Panc1 (cell line): Measurements from ENCODE around the gene HTATSF1. TPM values are rescaled to one million over a fixed set of nuclear protein-coding genes. Genes with fewer than 3 reads are reported as not detected.

Source experiments
- ATAC-seq: fragments of 200-7000 bp; cut with Tn5 transposase; 2 replicates; pipeline ENCODE4 v1.9.1; 2020; ENCODE audit warnings: mild to moderate bottlenecking, moderate library complexity
- BruUV-seq: library from RNA; stranded (reverse); fragments of 400-500 nt; replicated peaks from 2 replicates; lab custom pipeline; 2021; lab: Mats Ljungman, UMichigan
- CTCF ChIA-PET: fragments of 300-600 bp; sonication (Branson Sonifier 250); formaldehyde crosslinking; loops from one replicate; lab custom pipeline; 2022; ENCODE audit warnings: antibody characterized with exemption; lab: Charles Lee
- POLR2A ChIA-PET: fragments of 300-600 bp; sonication (Branson Sonifier 250); formaldehyde crosslinking; loops from one replicate; lab custom pipeline; 2022; ENCODE audit warnings: antibody characterized with exemption; lab: Charles Lee
- DNase-seq: peaks from one replicate; pipeline ENCODE4 v3.0.0-alpha.2; 2010; ENCODE audit warnings: low read depth, low spot score
- H3K27ac ChIP-seq: 2 replicates; pipeline ENCODE4 v1.5.1; 2011; ENCODE audit warnings: mild to moderate bottlenecking, low read length, inconsistent platforms
- H3K27me3 ChIP-seq: fragments of 200-500 bp; sonication (Bioruptor generic); 2 replicates; pipeline ENCODE4 v1.6.0; 2014; ENCODE audit warnings: low read length, inconsistent platforms; ENCODE audit not compliant: control insufficient read depth, insufficient read depth
- H3K36me3 ChIP-seq: fragments of 200-500 bp; sonication (Bioruptor generic); 2 replicates; pipeline ENCODE4 v1.5.1; 2014; ENCODE audit warnings: inconsistent platforms, mild to moderate bottlenecking, low read length, moderate library complexity; ENCODE audit not compliant: control insufficient read depth, insufficient read depth
- H3K4me1 ChIP-seq: 2 replicates; pipeline ENCODE4 v1.5.1; 2011; ENCODE audit warnings: inconsistent platforms, mild to moderate bottlenecking, low read length, moderate library complexity; ENCODE audit not compliant: control insufficient read depth, insufficient read depth
- H3K4me3 ChIP-seq, 2 experiments: 2 replicates each; pipeline ENCODE4 v1.5.1; 2011 to 2012; ENCODE audit warnings: low read depth in 2 of 2, low read length in 2 of 2, mild to moderate bottlenecking in 2 of 2, inconsistent platforms in 1 of 2, moderate library complexity in 1 of 2
- H3K9me3 ChIP-seq: fragments of 200-500 bp; sonication (Bioruptor generic); 2 replicates; pipeline ENCODE4 v1.5.1; 2014; ENCODE audit warnings: low read depth, mild to moderate bottlenecking, inconsistent platforms, low read length, moderate library complexity; ENCODE audit not compliant: control insufficient read depth, insufficient read depth
- POLR2AphosphoS5 ChIP-seq: IDR thresholded peaks from 2 replicates; pipeline ENCODE4 v1.6.1; 2012; ENCODE audit warnings: mild to moderate bottlenecking, low read depth, low read length, moderate library complexity
- SIN3A ChIP-seq: IDR thresholded peaks from 2 replicates; pipeline ENCODE4 v1.6.1; 2012; ENCODE audit warnings: low read depth, mild to moderate bottlenecking, low read length, moderate library complexity, borderline replicate concordance; ENCODE audit not compliant: insufficient read depth
- TCF7L2 ChIP-seq: IDR thresholded peaks from 2 replicates; pipeline ENCODE4 v1.6.1; 2011; ENCODE audit warnings: mild to moderate bottlenecking, low read depth, low read length, inconsistent platforms
- in situ Hi-C: cut with HindIII; loops from 2 replicates; pipeline ENCODE4 v1.10.0; 2016; ENCODE audit warnings: low sequenced_read_pairs, low pct_unique_long_range_greater_than_20kb
- intact Hi-C: fragments of 100-400 bp; cut with micrococcal nuclease; formaldehyde crosslinking; loops from one replicate; pipeline ENCODE4 v1.10.0; 2022; ENCODE audit not compliant: unreplicated experiment
- total RNA-seq: library from RNA; stranded (reverse); gene quantifications from one replicate; pipeline ENCODE4 v1.2.1, GENCODE V29; 2021; ENCODE audit not compliant: unreplicated experiment
- TF ChIP-seq, protein P1 (sequence below), 2 experiments: IDR thresholded peaks; 2 replicates each; pipeline ENCODE4 v1.6.1; 2011 to 2012; ENCODE audit warnings: low read depth in 2 of 2, control low read depth in 1 of 2, low read length in 1 of 2, mild to moderate bottlenecking in 1 of 2, moderate library complexity in 1 of 2; ENCODE audit not compliant: insufficient read depth in 1 of 2
- TF ChIP-seq, protein P2 (sequence below): fragments of 450-650 bp; IDR thresholded peaks from 2 replicates; pipeline ENCODE4 v1.5.1; 2017; ENCODE audit warnings: mild to moderate bottlenecking

HTATSF1 gene
- total RNA-seq, 1 experiment from 2014 or later: 76.0 TPM

DNA sequence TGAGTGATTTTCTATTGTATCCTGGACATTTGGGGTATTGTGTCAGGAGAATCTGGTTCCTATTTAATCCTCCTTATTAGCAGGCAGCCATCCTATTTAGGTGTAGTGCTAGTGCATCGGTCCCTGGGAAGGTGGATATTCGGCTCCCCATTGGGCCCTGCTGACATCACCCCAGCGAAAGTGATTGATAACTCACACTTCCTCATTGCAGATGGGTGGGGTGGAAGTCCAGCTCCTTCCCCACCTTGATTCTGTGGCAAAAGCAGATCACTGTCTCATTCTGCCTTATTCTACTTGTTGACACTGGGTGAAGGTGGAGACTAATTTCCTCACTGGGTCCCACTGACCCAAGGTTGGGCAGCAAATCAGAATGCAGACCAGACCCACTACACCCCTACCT, 32.8 kb upstream of the HTATSF1 start:
- Histone ChIP-seq H3K36me3 (no peaks in the 10 kb centered on the region), H3K9me3 (no peaks in the 10 kb centered on the region), H3K4me3 (no peak overlapping the region), H3K4me1 (no peaks in the 10 kb centered on the region), H3K27ac (no peak overlapping the region), H3K27me3 (0 out of 2 replicates have a peak, but pooled peaks cover 2% of the 10 kb centered on the region)
- TF ChIP-seq SIN3A: no peak
- no peak for TF ChIP-seq POLR2AphosphoS5
- TF ChIP-seq, protein P1, sequence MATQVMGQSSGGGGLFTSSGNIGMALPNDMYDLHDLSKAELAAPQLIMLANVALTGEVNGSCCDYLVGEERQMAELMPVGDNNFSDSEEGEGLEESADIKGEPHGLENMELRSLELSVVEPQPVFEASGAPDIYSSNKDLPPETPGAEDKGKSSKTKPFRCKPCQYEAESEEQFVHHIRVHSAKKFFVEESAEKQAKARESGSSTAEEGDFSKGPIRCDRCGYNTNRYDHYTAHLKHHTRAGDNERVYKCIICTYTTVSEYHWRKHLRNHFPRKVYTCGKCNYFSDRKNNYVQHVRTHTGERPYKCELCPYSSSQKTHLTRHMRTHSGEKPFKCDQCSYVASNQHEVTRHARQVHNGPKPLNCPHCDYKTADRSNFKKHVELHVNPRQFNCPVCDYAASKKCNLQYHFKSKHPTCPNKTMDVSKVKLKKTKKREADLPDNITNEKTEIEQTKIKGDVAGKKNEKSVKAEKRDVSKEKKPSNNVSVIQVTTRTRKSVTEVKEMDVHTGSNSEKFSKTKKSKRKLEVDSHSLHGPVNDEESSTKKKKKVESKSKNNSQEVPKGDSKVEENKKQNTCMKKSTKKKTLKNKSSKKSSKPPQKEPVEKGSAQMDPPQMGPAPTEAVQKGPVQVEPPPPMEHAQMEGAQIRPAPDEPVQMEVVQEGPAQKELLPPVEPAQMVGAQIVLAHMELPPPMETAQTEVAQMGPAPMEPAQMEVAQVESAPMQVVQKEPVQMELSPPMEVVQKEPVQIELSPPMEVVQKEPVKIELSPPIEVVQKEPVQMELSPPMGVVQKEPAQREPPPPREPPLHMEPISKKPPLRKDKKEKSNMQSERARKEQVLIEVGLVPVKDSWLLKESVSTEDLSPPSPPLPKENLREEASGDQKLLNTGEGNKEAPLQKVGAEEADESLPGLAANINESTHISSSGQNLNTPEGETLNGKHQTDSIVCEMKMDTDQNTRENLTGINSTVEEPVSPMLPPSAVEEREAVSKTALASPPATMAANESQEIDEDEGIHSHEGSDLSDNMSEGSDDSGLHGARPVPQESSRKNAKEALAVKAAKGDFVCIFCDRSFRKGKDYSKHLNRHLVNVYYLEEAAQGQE (IDR thresholded peaks at IDR 0.05; ENCODE audit: insufficient read depth in 1 of 2, low read depth in 2 of 2, low read length in 1 of 2): no peak
- no peak for TF ChIP-seq TCF7L2
- TF ChIP-seq, protein P2, sequence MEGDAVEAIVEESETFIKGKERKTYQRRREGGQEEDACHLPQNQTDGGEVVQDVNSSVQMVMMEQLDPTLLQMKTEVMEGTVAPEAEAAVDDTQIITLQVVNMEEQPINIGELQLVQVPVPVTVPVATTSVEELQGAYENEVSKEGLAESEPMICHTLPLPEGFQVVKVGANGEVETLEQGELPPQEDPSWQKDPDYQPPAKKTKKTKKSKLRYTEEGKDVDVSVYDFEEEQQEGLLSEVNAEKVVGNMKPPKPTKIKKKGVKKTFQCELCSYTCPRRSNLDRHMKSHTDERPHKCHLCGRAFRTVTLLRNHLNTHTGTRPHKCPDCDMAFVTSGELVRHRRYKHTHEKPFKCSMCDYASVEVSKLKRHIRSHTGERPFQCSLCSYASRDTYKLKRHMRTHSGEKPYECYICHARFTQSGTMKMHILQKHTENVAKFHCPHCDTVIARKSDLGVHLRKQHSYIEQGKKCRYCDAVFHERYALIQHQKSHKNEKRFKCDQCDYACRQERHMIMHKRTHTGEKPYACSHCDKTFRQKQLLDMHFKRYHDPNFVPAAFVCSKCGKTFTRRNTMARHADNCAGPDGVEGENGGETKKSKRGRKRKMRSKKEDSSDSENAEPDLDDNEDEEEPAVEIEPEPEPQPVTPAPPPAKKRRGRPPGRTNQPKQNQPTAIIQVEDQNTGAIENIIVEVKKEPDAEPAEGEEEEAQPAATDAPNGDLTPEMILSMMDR: no peak
- no TSS peak for BruUV-seq
- ATAC-seq (no peak), DNase-seq (no peak)
- intact Hi-C loops: no loop called here
- in situ Hi-C loops: no loop called here
- POLR2A ChIA-PET: no interaction called here
- CTCF ChIA-PET: no interaction called here

DNA sequence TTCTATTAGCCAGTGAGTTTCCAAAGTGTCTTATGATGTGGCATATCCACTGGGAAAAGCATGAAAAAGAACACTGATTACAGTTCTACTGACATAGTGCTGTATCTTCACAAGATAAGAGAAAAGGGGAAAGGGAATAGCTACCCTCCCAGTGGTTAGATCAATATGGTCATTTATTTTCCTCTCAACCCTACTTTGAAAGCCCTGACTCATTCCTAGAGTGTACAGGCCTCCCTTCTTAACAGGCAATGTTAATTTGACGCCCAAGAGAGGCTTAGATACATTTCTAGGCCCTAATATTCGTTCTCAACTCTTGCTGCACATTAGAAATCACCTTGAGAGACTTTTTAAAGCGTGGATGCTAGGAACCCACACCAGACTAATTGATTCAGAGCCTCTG, 30.1 kb upstream of the HTATSF1 start:
- ATAC-seq (no peak), DNase-seq (no peak)
- H3K27ac ChIP-seq: no peak overlapping the region
- no TSS peak for BruUV-seq
- no peaks in the 10 kb centered on the region for H3K4me1 ChIP-seq
- no peaks in the 10 kb centered on the region for H3K36me3 ChIP-seq
- H3K4me3 ChIP-seq: no peak overlapping the region
- no peaks in the 10 kb centered on the region for H3K9me3 ChIP-seq
- in situ Hi-C loops (no loop called here), intact Hi-C loops (no loop called here)
- ChIA-PET POLR2A (no interaction called here), CTCF (no interaction called here)
- H3K27me3 ChIP-seq: 0 out of 2 replicates have a peak, but pooled peaks cover 2% of the 10 kb centered on the region
- TF ChIP-seq, protein P1 (IDR thresholded peaks at IDR 0.05; ENCODE audit: insufficient read depth in 1 of 2, low read depth in 2 of 2, low read length in 1 of 2): no peak
- TF ChIP-seq POLR2AphosphoS5: no peak
- TF ChIP-seq, protein P2: no peak
- TF ChIP-seq TCF7L2: no peak
- no peak for TF ChIP-seq SIN3A
